HL-60/S4 (cell line): Measurements from ENCODE around the gene UMODL1.

Source experiments
- in situ Hi-C: fragments of 300-500 bp; cut with MboI; formaldehyde crosslinking; loops from 2 replicates; pipeline ENCODE4 v1.14.3; 2022; ENCODE audit warnings: low sequenced_read_pairs

The UMODL1 gene

DNA sequence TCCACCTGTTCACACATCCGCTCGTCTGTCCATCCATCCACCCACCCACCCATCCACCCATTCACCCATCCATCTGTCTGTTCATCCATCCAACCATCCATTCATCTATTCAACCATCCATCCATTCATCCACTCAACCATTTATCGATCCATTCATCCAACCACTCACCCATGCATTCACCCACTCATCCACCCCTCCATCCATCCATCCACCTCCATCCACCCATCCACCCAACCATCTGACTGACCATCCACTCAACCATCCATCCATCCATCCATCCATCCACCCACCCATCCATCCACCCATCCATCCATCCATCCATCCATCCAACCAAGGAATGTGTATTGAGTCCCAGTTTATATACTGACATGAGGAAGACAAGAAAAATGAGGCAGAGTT is 73.1 kb downstream of the UMODL1 start:
- in situ Hi-C loops, result no loop called here

DNA sequence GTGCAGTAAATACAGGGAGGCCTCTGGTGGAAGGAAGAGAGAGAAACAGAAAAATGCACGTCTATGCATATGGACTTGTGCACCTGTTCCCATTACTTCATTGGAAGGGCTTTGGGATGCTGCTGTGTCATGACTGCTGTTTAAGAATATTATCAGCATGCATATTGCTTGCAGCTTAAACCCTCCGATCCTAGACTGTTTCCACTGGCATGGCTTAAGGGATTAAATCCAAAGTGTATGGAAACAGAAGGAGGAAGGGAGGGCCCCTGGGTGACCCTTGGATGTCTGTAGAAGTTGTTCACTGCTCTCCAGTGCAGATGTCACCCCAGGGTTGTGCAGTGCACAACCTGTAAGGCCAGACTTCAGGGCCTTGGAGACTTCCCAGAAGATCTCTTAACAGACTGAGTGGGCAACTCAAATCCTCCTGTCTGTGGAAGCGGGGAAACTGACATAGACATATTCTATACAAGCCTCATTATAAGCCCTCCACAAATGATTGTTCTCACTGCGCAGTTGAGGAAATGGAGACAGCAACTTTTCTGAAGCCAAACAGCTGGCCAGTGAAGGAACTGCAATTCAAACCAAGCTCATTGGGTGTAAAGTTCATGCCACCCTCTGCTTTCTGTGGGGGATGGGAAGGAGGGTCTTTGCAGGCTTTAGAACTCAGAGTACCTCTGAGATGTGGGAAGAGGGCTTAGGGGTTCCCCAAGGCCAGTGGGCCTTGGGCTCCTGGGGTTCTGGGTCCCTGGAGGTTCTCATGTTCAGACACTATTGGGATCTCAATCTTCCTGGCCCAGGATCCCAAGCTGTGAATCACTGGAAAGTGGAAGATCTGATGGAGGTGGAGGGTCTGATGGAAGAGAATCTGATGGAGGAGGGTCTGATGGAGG is 73.8 kb downstream of the UMODL1 start:
- in situ Hi-C loops, result no loop called here

DNA sequence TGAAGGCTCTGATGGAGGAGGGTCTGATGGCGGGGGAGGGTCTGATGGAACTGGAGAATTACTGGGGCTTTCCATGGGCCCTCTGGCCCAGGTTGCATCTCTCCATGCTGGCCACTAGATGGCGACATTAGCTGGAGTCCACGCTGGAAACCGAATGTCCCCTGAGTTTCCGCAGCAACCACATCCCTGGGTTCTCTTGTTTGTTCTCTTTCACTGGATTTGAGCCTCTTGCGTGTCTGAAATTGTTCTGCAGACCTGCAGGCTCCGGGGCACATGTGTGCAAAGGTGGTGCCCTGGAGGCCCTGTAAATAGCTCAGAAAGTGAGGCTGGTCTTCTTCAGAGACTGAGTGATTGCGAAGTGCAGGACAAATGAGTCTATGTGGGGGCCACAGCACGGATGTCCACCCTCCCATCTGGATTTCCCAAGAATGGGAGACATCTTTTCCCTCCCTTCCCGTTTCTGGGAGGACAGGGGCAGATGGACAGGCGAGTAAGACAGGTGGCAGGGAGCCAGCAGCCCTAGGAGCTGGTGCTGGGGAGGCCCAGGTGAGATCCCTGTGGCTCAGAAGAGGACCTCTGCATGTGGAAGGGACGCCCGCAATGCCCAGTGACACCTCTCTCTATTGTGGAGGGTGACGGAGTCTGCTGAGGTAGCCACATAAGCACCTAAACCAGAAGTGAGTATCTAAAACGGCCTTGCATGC is 74.6 kb downstream of the UMODL1 start:
- in situ Hi-C loops, result no loop called here

DNA sequence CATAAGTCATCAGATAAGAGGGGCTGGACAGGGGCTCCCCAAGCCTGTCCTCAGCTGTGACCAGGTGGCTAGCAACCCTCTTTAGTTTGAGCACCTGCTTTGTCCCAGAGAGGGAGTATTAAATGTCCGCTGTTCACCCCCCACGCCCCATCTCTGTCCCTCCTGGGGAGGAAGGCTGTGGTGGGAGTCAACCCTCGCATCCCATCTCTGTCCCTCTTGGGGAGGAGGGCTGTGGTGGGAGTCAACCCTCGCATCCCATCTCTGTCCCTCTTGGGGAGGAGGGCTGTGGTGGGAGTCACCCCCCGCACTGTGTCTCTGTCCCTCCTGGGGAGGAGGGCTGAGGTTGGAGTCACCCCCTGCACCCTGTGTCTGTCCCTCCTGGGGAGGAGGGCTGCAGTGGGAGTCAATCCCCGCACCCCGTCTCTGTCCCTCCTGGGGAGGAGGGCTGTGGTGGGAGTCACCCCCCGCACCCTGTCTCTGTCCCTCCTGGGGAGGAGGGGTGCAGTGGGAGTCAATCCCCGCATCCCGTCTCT is 75.2 kb downstream of the UMODL1 start:
- in situ Hi-C loops, result no loop called here

DNA sequence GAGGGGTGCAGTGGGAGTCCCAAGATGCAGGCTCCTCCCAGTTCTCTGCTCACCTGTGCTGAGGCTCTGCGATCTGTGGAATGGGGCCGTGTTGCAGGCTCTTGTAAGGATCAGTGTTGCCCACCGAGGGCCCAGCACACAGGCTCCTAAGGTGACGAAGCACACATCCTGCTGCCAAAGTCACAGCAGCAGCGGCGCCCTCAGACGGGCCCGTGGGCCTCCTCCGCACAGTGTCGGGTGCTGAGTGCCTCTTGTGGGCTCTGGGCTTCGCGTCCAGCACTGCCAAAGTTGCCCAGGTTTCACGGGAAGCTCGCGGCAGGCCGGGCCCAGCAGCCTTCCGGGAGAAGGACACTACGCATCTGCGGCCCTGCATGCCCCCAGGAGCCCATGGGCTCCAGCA is 75.7 kb downstream of the UMODL1 start:
- in situ Hi-C loops, result no loop called here

DNA sequence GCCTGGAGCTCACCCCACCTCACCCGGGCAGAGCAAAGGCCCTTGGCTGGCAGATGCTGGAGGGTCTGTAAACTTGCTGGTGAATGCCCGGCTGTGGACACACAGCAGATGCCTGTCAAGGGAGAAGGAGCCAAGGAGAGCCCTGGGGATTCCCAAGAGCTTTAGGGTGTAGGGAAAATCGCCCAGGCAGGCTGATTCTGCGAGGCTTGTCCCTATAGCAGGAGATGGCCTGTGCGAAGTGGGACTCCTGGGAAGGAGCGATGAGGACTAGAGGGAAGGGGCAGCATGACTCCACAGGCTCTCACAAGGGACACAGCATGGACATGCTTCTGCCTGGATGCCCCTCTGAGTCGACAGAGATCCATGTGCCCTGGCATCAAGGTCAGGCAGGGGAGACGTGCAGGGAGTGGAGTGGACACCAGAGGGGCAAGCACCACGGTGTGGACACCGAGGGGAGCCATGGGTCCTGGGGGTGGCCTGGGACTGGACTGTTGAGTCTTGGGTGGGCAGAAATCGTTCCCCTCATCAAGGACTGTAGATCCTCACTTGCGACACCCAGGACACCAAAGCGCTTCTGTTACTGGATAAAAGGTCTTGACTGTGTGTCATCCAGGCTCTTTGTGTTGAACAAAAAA is 76.4 kb downstream of the UMODL1 start:
- in situ Hi-C loops, result no loop called here

DNA sequence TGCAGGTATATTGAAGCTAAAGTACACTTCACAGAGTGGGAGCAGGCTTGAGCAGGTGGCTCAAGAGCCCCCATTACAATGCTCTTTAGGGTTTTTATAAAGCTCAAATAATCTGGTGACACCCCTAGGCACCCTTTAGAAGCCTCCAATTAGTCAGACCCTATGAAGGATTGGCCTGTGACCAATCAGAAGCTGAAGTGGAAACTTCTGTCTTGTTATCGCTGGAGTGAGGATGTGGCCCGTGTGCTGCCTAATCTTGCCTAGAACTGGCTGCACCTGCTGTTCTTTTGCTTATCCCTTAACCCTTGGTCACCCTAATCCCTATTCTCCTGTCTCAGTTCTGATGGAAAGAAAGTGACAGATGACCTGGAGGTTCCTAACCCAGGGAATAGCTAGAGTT is 77.0 kb downstream of the UMODL1 start:
- in situ Hi-C loops, result no loop called here

DNA sequence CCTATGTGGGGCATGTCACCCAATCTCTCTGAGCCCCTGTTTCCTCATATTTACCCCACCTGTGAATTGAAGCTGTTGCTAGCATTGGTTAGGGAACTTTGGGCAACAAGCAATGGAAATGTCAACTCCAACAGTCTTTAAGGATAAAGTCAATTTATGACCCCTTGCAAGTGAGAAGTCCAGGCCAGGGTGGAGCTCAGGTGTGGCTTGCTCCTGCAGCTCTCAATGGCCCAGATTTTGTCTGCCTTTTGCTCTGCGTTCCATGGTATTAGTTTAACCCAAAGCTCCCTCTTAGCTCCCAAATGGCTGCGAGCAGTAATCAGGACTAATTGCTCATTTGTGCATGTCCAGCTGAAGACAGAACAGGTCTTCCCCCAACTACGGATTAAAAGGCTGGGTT is 77.5 kb downstream of the UMODL1 start:
- in situ Hi-C loops, result no loop called here

DNA sequence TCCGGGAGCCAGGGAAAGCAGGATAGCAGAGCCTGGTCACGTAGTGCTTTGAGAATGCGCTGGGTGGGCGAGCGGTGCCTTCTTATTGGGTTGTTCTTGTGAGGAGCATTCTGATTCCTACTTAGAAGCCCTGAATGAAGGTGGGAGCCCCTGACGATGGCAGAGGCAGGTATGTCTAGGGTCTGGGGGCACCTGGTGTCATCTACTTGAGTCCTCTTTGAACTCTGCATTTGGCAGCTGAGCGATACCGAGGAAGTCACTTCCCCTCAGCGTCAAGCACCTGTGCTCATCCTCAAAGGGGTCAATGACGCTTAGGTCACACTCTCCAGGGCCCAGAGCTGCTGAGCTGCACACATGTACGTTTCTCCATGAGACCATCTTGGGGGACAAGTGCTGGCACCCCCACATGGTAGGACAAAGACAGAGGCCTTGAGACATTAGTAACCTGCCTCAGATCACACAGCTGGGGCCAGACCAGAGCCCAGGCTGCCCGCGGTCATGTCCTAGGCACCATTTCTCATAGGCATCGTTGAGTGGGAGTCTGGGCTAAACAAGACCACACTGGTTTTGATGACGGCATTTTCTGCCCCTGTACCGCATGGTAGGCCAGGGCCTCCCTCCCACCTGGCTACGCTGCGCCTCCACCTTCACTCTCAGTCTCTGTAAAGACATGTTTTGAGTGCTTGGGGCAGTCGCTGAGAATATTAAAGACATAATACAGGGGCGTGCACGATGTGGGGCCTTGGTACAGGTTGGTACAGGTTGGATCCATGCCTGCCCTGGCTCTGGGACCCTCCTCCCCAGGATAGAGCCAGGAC is 78.7 kb downstream of the UMODL1 start:
- in situ Hi-C loops, result loop anchor here (5.0 kb wide), 2 partner anchors 107 to 297 kb away; no protein-coding TSS in a partner anchor

DNA sequence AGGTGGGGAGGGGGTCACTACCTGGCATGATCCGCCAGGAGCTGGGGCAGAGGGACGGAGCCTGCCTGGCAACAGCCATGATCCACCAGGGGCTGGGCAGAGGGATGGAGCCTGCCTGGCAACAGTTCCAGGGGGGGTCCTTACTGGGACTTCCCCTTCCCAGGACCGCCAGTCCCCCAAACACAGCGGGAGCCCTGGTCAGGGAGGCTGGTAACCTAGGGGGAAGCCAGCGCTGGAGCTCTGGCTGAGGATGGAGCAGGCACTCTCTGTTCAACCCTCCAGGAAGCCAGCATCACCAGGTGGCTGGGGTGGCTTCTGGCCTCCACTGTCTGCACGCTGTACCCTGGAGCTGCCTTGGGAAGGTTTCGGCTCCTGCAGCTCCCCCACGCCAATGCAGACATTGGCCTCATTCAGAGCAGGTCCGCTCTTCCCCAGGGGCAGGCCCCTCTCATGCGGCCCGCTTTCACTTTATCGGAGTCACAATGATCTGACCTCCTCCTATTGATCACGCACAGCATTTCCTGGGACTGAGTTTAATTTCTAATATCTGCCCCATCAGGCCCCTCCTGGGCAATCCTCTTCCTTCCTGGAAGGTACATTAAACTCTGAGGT is 79.5 kb downstream of the UMODL1 start:
- in situ Hi-C loops, result loop anchor here (5.0 kb wide), 2 partner anchors 107 to 297 kb away; no protein-coding TSS in a partner anchor

DNA sequence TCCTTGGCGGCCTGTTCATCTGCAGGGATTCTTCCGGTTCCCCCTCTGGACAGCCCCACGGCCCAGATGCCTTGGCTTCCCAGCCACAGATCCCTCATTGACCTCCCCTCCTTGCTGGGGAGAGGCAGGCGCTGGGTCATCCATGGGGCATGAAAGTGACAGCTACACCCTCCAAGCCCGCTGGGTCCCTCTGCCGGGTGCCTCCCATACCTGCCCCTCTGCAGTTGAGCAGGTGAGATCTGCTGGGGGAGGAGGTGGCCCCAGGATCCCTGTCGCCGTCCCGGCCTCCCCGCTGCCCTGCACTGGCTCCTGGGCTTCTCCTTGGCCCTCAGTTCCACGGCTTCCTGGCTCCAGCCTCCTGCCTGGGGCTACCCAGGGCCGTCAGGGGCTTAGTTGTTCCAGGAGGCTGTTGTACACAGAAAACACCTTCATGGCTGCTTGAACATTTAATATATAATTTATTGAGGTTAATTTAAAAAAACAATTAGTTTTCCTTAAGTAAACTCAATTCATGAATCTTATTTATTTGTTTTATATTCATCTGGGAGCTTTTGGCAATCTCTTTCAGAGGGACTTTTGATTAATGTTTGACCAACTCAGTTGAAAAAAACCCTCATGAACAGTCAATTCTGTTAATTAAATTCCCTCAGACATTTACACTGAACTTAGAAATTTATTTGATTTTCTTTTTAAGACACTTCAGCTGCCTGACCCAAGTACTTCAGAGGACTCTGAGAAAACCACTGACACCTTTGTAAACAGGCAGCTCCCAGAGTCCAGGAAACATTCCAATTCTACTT is 80.2 kb downstream of the UMODL1 start:
- in situ Hi-C loops, result loop anchor here (5.0 kb wide), 2 partner anchors 106 to 296 kb away; no protein-coding TSS in a partner anchor

DNA sequence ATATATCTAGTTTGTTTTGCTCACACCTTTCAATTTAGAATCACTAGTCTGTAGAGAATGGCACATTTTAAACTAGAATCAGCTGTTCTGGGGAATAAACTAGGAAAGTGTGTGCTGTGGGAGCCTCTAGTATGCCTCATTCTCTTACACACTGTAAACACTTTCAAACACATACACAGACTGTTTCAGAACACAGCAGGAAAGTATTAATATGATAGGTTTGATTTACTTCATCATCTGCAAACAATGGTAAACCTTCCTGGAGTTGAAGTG is 80.8 kb downstream of the UMODL1 start:
- in situ Hi-C loops, result loop anchor here (5.0 kb wide), 2 partner anchors 105 to 295 kb away; no protein-coding TSS in a partner anchor

DNA sequence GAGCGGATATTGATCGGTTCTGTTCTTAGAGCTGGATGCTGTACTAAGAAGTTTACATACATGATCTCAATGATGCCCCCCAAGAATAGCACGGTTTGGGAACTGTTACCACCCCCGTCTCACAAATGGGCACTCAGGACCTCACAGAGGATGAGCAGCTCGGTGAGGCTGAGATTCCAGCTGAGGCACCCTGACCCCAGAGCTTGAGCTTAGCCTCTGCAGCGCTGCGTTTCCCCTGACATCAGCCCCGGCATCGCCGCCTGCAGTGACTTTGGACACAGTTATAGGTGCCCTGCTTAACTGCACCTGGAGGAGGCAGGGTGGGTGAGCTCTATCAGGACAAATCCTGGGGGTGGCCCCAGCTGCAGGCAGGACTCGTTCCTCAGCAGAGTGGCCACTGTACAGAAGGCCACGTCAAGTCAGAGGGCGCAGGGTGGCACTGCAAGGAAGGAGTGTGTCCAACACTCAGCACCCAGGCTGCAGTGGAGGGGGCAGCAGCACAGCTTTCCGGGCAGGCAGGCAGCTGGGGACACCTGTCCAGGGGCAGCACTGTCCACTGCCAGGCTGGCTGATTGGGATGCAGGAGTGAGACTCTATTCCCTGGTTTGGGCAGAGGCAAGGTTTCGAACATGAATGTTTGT is 82.0 kb downstream of the UMODL1 start:
- in situ Hi-C loops, result loop anchor here (5.0 kb wide), 2 partner anchors 104 to 294 kb away; no protein-coding TSS in a partner anchor

DNA sequence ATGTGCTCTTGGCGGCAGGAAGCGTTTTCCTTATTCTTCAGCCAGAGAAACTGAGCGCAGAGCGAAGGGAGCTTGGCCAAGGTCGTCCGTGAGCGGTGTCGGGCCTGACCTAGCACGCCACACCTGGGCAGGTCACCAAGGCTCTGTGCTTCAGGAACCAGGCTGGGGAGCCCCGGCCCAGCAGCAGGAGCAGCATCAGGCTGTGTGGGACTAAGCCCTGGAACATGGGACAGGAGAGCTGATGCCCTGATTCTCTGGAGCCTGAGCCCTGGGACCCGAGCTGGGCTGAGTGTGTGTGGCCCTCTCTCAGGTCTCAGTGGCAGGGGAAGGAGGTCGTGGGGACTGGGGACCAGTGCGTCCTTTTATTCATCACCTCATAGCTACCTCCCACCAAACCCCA is 82.6 kb downstream of the UMODL1 start:
- in situ Hi-C loops, result loop anchor here (5.0 kb wide), 2 partner anchors 104 to 294 kb away; no protein-coding TSS in a partner anchor

DNA sequence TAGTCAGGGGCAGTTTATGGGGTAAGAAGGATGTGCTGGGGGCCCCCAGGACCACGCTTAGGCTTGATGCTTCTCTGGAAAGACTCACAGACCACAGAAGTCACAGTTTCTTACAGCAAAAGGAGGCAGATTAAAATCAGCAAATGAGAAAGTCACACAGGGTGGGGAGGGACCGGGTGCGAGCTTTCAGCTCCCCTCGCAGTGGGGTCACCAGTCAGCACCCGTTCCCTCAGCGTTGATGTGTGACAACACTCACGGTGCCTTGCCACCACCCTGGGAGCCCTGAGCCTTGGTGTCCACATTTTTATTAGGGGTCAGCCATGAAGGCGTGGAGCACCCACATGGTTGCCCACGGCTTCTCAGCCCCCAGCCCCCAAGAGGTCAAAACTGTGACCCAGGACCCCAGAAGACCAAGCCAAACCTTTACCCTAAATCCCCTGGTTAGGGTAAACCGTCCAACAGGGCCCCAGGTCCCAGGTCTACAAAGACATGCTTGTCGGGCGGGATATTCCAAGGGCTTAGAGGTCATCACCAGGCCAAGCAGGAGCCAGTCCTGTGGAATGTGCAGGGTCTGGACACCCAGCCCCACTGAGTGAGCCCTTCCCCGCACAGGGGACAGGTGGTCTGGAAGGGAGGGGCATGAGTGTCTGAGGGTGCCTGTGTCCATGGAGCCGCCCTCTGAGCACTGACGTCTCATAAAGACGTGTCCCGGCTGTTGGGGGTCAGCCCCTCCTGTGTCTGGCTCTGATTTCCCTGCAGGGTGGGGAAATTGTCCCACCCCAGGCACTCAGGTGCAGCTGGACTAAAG is 83.3 kb downstream of the UMODL1 start:
- in situ Hi-C loops, result loop anchor here (5.0 kb wide), 2 partner anchors 103 to 293 kb away; no protein-coding TSS in a partner anchor

DNA sequence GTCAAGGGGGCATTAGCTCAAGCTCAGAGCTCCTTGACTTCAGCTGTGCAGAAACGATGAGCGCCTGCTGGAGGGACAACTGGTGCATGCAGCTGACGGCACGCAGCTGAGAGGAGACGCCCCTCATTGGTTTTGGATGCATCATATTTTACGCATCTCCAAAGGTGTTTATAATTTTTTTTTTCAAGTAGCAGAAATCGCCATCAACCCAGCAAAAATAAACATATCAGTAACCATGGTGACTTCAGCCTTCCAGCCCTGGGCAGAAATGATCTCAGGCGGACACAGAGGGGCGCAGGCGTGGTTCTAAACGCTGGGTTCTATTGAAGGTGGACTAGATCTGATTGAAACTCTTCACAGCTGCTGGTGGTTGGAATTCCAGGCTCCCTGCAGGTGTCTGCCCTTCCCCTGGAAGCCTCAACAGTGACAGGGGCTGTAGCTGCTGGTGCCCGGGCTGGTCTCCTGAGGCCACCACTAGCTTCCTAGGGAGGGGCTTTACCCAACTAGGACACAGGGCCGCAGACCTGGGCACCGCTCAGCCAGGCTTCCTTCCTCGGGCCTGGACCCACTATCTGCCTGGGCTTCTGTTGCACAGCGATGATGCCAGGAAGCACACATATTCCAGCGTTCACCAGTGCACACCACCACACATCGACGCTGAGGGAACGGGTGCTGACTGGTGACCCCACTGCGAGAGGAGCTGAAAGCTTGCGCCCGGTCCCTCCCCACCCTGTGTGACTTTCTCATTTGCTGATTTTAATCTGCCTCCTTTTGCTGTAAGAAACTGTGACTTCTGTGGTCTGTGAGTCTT is 84.1 kb downstream of the UMODL1 start:
- in situ Hi-C loops, result no loop called here
